Kidney epithelial cell (primary cell): ENCODE measurements around the gene ARFRP1. TPM values are rescaled to one million over a fixed set of nuclear protein-coding genes. Genes with fewer than 3 reads are reported as not detected.

Source experiments
- DNase-seq: peaks from one replicate; pipeline ENCODE4 v3.0.0-alpha.2; 2010; ENCODE audit warnings: low read depth
- H3K27me3 ChIP-seq: 2 replicates; pipeline ENCODE4 v1.6.0; 2011; ENCODE audit warnings: low read length; ENCODE audit not compliant: control insufficient read depth, insufficient read depth
- H3K36me3 ChIP-seq: 2 replicates; pipeline ENCODE4 v1.5.1; 2011; ENCODE audit warnings: low read length; ENCODE audit not compliant: control insufficient read depth, insufficient read depth
- H3K4me3 ChIP-seq: 2 replicates; pipeline ENCODE4 v1.5.1; 2011; ENCODE audit warnings: low read depth, mild to moderate bottlenecking, control low read depth, low read length
- total RNA-seq: library from RNA; depleted of rRNA; stranded (reverse); fragments of >200 nt; gene quantifications from 2 replicates; pipeline ENCODE4 v1.2.3, GENCODE V29; 2015
- TF ChIP-seq, protein P1 (sequence below): IDR thresholded peaks from 2 replicates; pipeline ENCODE4 v1.5.1; 2011; ENCODE audit warnings: mild to moderate bottlenecking, moderate library complexity, low read length, control low read depth, inconsistent platforms; ENCODE audit not compliant: insufficient read depth, poor library complexity, severe bottlenecking

The ARFRP1 gene
- total RNA-seq, 1 donor from 2014 or later, result 56.9 TPM

- Histone ChIP-seq H3K27me3 (no peaks in the 10 kb centered on the region), H3K36me3 (no peaks in the 10 kb centered on the region), H3K4me3 (no peak overlapping the region)
- DNase-seq, result no peak
- TF ChIP-seq, protein P1, sequence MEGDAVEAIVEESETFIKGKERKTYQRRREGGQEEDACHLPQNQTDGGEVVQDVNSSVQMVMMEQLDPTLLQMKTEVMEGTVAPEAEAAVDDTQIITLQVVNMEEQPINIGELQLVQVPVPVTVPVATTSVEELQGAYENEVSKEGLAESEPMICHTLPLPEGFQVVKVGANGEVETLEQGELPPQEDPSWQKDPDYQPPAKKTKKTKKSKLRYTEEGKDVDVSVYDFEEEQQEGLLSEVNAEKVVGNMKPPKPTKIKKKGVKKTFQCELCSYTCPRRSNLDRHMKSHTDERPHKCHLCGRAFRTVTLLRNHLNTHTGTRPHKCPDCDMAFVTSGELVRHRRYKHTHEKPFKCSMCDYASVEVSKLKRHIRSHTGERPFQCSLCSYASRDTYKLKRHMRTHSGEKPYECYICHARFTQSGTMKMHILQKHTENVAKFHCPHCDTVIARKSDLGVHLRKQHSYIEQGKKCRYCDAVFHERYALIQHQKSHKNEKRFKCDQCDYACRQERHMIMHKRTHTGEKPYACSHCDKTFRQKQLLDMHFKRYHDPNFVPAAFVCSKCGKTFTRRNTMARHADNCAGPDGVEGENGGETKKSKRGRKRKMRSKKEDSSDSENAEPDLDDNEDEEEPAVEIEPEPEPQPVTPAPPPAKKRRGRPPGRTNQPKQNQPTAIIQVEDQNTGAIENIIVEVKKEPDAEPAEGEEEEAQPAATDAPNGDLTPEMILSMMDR, result no peak
Measured at GRCh38 chr20:63689046-63690002, 18.5 kb downstream of the ARFRP1 start.

GRCh38 chr20:63688228-63689045, 19.3 kb downstream of the ARFRP1 start:
- Histone ChIP-seq H3K4me3 (no peak overlapping the region), H3K36me3 (no peaks in the 10 kb centered on the region), H3K27me3 (no peaks in the 10 kb centered on the region)
- TF ChIP-seq, protein P1, result no peak
- no peak for DNase-seq

- TF ChIP-seq, protein P1, result no peak
- Histone ChIP-seq H3K27me3 (no peaks in the 10 kb centered on the region), H3K36me3 (no peaks in the 10 kb centered on the region), H3K4me3 (no peak overlapping the region)
- no peak for DNase-seq
Measured at GRCh38 chr20:63687419-63688178, 20.2 kb downstream of the ARFRP1 start.

DNA sequence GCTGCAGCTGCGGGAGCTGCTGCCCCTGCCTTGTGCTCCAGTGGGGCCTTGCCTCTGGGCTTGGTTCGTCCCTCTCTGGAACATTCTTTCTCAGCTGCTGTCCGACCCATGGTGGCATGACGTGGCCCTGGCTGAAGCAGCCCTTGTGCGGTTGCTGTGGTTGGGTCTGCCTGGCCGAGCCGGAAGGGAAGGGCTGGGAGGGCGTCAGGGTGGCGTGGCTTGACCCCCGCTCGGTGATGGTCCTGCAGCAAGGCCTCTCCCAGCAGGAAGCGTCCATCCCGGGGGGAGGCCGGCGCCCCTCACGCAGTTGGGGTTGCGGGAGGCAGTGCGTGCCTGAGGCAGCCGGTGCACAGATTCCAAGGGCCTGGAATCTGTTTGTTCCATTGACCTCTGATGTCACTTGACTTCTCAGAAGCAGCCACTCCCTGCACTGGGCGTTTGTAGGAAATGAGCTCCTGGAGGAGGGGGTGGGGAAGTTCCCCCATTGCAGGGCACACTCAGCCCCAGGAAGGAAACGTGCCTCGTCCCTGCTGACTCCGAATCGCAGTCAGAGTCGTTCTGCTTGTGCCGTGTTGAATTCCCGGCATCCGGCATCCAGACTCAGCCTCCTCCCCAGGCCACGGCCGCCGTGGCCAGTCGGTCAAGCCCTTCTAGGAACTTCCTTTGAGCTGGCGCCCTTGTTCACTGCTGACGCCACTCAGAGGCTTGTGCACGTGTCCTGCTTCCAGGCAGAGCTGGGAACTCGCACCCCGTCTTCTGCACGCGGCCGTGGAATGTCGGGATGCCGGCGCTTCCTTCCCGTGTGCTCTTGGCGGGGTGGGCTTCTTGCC, 21.1 kb downstream of the ARFRP1 start:
- H3K27me3 ChIP-seq, result no peaks in the 10 kb centered on the region
- peak; percentile 45 for DNase-seq
- no peaks in the 10 kb centered on the region for H3K36me3 ChIP-seq
- no peak overlapping the region for H3K4me3 ChIP-seq
- TF ChIP-seq, protein P1, result no peak

DNA sequence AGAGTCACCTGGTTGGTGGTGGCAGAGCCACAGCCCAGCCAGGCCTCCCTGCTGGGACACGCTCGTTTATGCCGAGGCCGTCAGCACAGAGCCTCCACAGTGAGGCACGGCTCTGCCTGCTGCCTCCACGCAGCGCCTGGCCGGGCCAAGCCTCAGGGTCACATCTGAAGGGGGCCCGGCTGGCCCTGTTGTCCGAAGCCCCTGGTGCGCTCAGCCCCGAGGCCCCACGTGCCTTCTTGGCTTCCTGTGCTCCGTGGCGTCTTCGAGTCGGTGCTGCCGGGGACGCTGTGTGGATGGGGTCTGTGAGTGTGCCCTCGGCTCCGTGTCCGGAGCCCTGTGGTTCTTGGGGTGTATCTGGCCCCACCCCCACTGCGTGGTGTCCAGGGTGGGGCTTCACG, 21.7 kb downstream of the ARFRP1 start:
- DNase-seq, result no peak
- TF ChIP-seq, protein P1, result no peak
- H3K36me3 ChIP-seq, result no peaks in the 10 kb centered on the region

More for the DNA sequence above, 21.7 kb downstream of the ARFRP1 start:
- Histone ChIP-seq H3K4me3 (no peak overlapping the region), H3K27me3 (no peaks in the 10 kb centered on the region)
